PC-3 (cell line): Measurements from ENCODE around the gene IL31. TPM values are rescaled to one million over a fixed set of nuclear protein-coding genes. Genes with fewer than 3 reads are reported as not detected.
A peak's percentile ranks its signal among the peaks of the same experiment; 100 is the strongest.
"Not testable (repeated sequence)": the region's sequence is repeated elsewhere in the genome, so short reads cannot be mapped to it uniquely, and the experiment has no call there.

Experiments used
- ATAC-seq: fragments of 200-7000 bp; cut with Tn5 transposase; 2 replicates; pipeline ENCODE4 v1.9.1; 2020; ENCODE audit warnings: mild to moderate bottlenecking, moderate library complexity
- BruUV-seq: library from RNA; stranded (reverse); fragments of 400-500 nt; replicated peaks from 2 replicates; lab custom pipeline; 2021; lab: Mats Ljungman, UMichigan
- CTCF ChIA-PET: fragments of 300-600 bp; sonication (Branson Sonifier 250); formaldehyde crosslinking; loops from one replicate; lab custom pipeline; 2022; ENCODE audit warnings: antibody characterized with exemption; lab: Charles Lee
- POLR2A ChIA-PET: fragments of 300-600 bp; sonication (Branson Sonifier 250); formaldehyde crosslinking; loops from one replicate; lab custom pipeline; 2022; ENCODE audit warnings: antibody characterized with exemption; ENCODE audit not compliant: unreplicated experiment; lab: Charles Lee
- DNase-seq: peaks from one replicate; pipeline ENCODE4 v3.0.0-alpha.2; 2015
- H2AFZ ChIP-seq: fragments of 300-600 bp; sonication (generic); 2 replicates; pipeline ENCODE4 v1.6.0; 2016; ENCODE audit warnings: antibody characterized with exemption, low read length
- H3F3A ChIP-seq: fragments of 300-600 bp; sonication (generic); one replicate; pipeline ENCODE4 v1.6.0; 2017; ENCODE audit warnings: antibody characterized with exemption, low read length, control low read depth, mild to moderate bottlenecking; ENCODE audit not compliant: unreplicated experiment
- H3K27ac ChIP-seq: fragments of 300-600 bp; sonication (generic); 2 replicates; pipeline ENCODE4 v1.5.1; 2016; ENCODE audit warnings: mild to moderate bottlenecking, low read length
- H3K27me3 ChIP-seq: fragments of 300-600 bp; sonication (generic); 2 replicates; pipeline ENCODE4 v1.6.1; 2016; ENCODE audit warnings: low read length, mixed read lengths
- H3K36me3 ChIP-seq: fragments of 300-600 bp; sonication (generic); 2 replicates; pipeline ENCODE4 v1.6.1; 2016; ENCODE audit warnings: low read depth, mixed run types, low read length, mixed read lengths
- H3K4me1 ChIP-seq: fragments of 300-600 bp; sonication (generic); 2 replicates; pipeline ENCODE4 v1.5.1; 2016; ENCODE audit warnings: low read length; ENCODE audit not compliant: insufficient read depth
- H3K4me2 ChIP-seq: fragments of 300-600 bp; sonication (generic); 2 replicates; pipeline ENCODE4 v1.6.0; 2016; ENCODE audit warnings: low read length
- H3K4me3 ChIP-seq: fragments of 300-600 bp; sonication (generic); 2 replicates; pipeline ENCODE4 v1.5.1; 2016; ENCODE audit warnings: mild to moderate bottlenecking, low read length, mixed read lengths
- H3K79me2 ChIP-seq: fragments of 300-600 bp; sonication (generic); 2 replicates; pipeline ENCODE4 v1.6.1; 2017; ENCODE audit warnings: low read length, mixed read lengths
- H3K9ac ChIP-seq: fragments of 300-600 bp; sonication (generic); 2 replicates; pipeline ENCODE4 v1.6.0; 2016; ENCODE audit warnings: mild to moderate bottlenecking, low read length
- H3K9me2 ChIP-seq: fragments of 300-600 bp; sonication (generic); replicated peaks from 2 replicates; pipeline ENCODE4 v1.6.1; 2016; ENCODE audit warnings: mixed run types, low read length, mixed read lengths
- H3K9me3 ChIP-seq: fragments of 300-600 bp; sonication (generic); 2 replicates; pipeline ENCODE4 v1.6.1; 2016; ENCODE audit warnings: low read length, mixed read lengths
- H4K20me1 ChIP-seq: fragments of 300-600 bp; sonication (generic); 2 replicates; pipeline ENCODE4 v1.6.1; 2016; ENCODE audit warnings: low read length, mixed read lengths
- CTCF ChIP-seq: fragments of 300-600 bp; sonication (generic); conservative IDR thresholded peaks from 2 replicates; pipeline ENCODE4 v1.5.1; 2017; ENCODE audit warnings: antibody characterized with exemption, low read depth, mild to moderate bottlenecking, low read length
- EZH2 ChIP-seq: fragments of 300-600 bp; sonication (generic); IDR thresholded peaks from one replicate; pipeline ENCODE4 v1.6.1; 2017; ENCODE audit warnings: antibody characterized with exemption, mild to moderate bottlenecking, low read length; ENCODE audit not compliant: unreplicated experiment
- EZH2phosphoT487 ChIP-seq: fragments of 300-600 bp; sonication (generic); IDR thresholded peaks from 2 replicates; pipeline ENCODE4 v1.6.1; 2018; ENCODE audit warnings: mild to moderate bottlenecking, antibody characterized with exemption, low read length, borderline replicate concordance
- intact Hi-C: fragments of 100-400 bp; cut with micrococcal nuclease; formaldehyde crosslinking; loops from 2 replicates; pipeline ENCODE4 v1.9.0; 2023
- total RNA-seq: library from RNA; depleted of rRNA; stranded (reverse); fragments of >200 nt; gene quantifications from 2 replicates; pipeline ENCODE4 v1.2.3, GENCODE V29; 2014

Gene IL31
- total RNA-seq, 1 experiment from 2014 or later = not detected

- Histone ChIP-seq H2AFZ (peak within 1 kb of the TSS; percentile 68), H3K36me3 (no peaks in the 10 kb centered on the region), H3K9ac (no peak within 1 kb of the TSS), H3K9me2 (no peaks in the 10 kb centered on the region), H3K27me3 (no peaks in the 10 kb centered on the region), H3F3A (no peaks in the 10 kb centered on the region), H3K4me2 (peak within 1 kb of the TSS; percentile 74), H4K20me1 (no peaks in the 10 kb centered on the region), H3K27ac (no peak within 1 kb of the TSS), H3K4me3 (peak within 1 kb of the TSS; percentile 60), H3K79me2 (no peaks in the 10 kb centered on the region), H3K4me1 (no peaks in the 10 kb centered on the region), H3K9me3 (no peaks in the 10 kb centered on the region)
- ATAC-seq (peak; percentile 66), DNase-seq (no peak)
- TF ChIP-seq EZH2phosphoT487 (no peak), EZH2 (no peak), CTCF (no peak)
- intact Hi-C loops = no loop called here
- ChIA-PET POLR2A (no interaction called here), CTCF (no interaction called here)
- no TSS peak for BruUV-seq
Measured at GRCh38 chr12:122182887-122183587, 9.0 kb upstream of the IL31 start, which contains the start of gene LRRC43. LRRC43 (plus strand) TSS chr12:122183123; CDS start chr12:122183145, 22 bp downstream.

GRCh38 chr12:122176473-122176872, 2.5 kb upstream of the IL31 start:
- ATAC-seq, H3K36me3 ChIP-seq, H3K9ac ChIP-seq, H3K4me1 ChIP-seq, H3K79me2 ChIP-seq, H3K9me3 ChIP-seq, POLR2A ChIA-PET, H3K4me2 ChIP-seq, H3F3A ChIP-seq, H2AFZ ChIP-seq, H3K9me2 ChIP-seq, intact Hi-C loops, CTCF ChIA-PET, H4K20me1 ChIP-seq, H3K27ac ChIP-seq, H3K27me3 ChIP-seq, H3K4me3 ChIP-seq, BruUV-seq, DNase-seq: not testable (repeated sequence)

- no peak for ATAC-seq
- CTCF ChIA-PET = no interaction called here
- POLR2A ChIA-PET = no interaction called here
Measured at GRCh38 chr12:122172262-122172939, 1.6 kb downstream of the IL31 start.

More at GRCh38 chr12:122172262-122172939, 1.6 kb downstream of the IL31 start:
- Histone ChIP-seq H2AFZ (no peak overlapping the region), H3K9me3 (no peaks in the 10 kb centered on the region), H3F3A (no peaks in the 10 kb centered on the region), H3K4me3 (no peak overlapping the region), H3K27me3 (no peaks in the 10 kb centered on the region), H3K4me1 (no peaks in the 10 kb centered on the region), H3K9me2 (no peaks in the 10 kb centered on the region), H4K20me1 (no peaks in the 10 kb centered on the region), H3K27ac (no peak overlapping the region), H3K4me2 (no peak overlapping the region), H3K79me2 (no peaks in the 10 kb centered on the region), H3K9ac (no peak overlapping the region), H3K36me3 (no peaks in the 10 kb centered on the region)
- intact Hi-C loops = no loop called here
- DNase-seq = no peak
- no peak for TF ChIP-seq EZH2
- BruUV-seq = no TSS peak
